SKM-1 treated with dmso at 0.1 percent for 144 hours (cell line): Measurements from ENCODE around the gene AMMECR1.

Experiments used
- DNase-seq: peaks from one replicate; lab custom pipeline; 2025; ENCODE audit not compliant: unreplicated experiment; lab: John Stamatoyannopoulos, UW

The AMMECR1 gene

DNA sequence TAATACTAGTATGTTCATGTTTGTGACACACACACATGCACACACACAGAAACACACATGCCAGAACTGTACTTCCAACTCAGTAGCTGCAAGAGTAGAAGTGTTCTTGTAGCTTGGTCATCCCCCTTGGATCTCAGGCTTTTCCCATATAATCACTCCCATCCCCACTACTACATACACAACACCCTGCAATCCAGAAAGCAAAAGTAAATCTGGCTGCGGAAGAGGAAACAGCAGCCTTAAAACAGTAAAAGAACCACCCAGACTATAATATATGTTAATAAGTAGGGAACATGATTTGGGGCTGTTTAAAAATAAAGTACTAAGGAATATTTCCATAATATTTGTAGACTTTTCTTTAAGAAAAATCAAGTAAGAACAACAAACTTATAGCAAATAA is 103.2 kb downstream of the AMMECR1 start:
- no peak for DNase-seq

DNA sequence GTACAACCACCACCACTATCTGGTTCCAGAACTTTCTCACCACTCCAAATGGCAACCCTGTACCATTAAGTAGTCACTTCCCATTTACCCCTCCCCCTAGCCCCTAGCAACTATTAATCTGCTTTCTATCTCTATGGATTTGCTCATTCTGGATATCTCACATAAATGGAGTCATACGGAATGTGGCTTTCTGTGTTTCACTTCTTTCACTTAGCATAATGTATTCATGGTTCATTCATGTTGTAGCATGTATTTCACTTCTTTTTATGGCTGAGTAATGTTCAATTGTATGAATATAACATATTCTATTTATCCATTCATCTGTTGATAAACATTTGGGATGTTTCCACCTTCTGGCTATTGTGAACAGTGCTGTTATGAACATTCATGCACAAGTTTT is 104.7 kb downstream of the AMMECR1 start:
- DNase-seq = no peak

DNA sequence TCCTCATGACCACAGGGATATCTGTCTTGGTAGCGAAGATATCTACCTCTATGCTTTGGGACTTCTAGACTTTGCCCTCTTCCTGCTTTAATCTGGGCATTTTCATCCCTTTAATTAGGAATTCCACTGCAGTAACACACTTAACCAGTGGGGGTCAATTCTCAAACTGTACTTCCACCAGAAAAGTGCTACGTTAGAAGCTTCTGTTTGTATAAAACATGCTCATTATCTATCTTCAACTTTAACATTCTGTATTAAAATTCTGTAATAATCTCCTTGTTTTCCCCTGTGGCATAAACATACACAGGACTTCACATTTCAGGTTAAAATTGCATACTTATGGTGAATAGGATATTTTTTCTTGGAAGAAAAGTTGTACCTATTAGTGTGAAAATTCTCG is 105.6 kb downstream of the AMMECR1 start:
- DNase-seq = no peak

DNA sequence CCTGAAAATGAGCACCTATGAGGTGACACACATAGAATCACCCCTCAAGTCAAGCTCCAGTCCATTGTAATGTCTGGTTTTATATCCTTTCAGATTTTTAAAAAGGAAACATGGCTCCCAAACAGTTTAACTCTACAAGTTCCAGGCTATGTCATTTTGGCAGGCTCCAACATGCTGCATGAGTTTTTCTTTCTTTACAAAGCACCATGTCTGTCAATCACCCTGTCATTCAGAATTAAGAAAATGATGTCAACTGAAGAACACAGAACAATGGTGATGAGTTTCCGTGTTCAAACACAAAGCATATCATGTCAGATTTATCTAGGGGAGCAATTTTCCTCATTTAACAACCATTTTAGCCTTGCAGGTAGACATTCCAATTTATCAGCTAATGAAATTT is 106.5 kb downstream of the AMMECR1 start:
- no peak for DNase-seq

DNA sequence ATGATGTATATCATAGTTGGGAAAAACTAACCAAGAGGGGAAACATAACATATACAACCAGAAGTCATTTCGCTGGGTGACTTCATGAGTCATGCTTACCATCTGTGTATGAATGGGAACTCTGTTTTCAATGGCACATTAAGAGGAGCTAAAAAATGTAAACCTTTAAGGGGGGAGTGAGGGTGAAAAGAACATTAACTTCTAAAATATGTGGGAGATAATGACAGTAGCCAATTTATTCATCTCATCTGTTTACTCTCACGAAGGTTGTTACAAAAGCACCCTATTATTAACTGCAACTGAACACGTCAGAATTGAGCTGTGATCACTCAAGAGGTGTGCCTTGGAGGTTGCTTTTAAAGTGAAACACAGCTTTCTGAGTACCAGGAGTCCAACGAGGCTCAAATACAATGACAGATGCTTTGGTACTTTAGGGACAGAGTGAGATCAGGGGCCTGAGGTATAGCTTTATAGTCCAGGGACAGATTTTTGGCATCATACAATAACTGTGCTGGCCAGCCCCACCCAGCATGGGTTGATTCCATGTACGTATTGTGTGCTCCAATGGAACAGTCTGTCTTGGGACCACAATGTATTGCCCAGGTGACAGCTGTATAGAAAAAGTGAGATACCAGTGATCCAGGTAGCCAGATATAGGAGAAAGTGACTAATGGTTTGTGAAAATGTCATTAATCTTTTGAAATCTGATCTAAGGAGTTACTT is 107.3 kb downstream of the AMMECR1 start:
- no peak for DNase-seq

DNA sequence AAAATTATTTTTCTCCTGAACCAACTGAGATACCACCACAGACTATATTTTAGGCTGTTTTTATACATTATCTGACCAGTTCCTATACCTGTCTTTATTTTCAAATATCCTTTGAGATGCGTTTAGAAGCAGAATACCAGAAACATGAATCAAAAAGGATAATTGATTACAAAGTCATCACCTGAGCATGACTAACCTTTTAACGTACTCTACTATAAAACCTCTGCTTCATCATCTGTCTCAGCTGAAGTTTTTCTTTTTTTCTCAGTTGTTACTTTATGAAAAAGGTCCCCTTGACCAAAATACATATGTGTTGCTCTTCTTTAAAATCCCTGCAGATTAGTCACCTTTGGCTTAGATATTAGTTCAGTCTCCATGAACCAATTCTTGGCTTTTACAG is 109.8 kb downstream of the AMMECR1 start:
- DNase-seq = no peak

DNA sequence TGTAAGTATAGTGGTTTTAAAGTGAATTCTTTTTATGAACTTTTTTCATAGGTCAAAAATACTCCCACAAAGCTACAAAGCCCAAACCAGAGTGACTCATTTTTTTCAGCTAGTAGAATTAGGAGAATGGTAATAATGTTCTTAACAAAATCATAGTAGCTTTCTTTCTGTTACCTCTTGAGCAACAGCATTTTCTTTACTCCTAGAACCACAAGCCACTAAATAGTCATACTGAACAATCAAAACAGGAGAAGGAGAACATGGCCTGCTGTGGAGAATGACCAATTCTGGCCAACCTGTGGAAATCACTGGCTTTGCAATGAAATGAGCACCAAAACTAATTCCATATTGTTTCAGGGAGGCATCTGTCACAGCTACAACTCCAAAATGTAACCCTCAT is 112.9 kb downstream of the AMMECR1 start:
- no peak for DNase-seq

GRCh38 chrX:110201799-110202198 is 116.1 kb downstream of the AMMECR1 start:
- no peak for DNase-seq

GRCh38 chrX:110194977-110195376 is 122.9 kb downstream of the AMMECR1 start:
- DNase-seq = no peak

DNA sequence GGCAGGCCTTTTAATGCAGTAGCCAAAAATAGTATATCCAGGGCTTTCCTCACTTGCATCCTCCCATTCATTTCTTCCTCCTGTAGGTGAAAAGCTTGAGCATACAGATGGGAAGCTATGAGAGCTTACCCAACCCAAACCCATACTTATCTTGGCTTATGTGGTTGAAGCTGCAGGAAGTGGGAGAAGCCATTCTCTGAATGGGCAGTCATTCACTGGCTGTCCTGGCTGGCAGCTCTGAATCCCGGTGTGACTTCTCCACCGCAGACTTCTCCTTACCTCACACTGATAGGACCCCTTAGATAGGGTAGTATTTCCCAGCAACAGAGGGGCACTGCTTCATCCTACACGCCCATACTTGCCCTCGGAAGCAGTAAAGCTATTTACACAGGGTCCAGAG is 125.4 kb downstream of the AMMECR1 start:
- DNase-seq = peak; percentile 8

- no peak for DNase-seq
Measured at GRCh38 chrX:110188701-110189558, 129.0 kb downstream of the AMMECR1 start.

- DNase-seq = no peak
Measured at GRCh38 chrX:110183314-110183713, 134.6 kb downstream of the AMMECR1 start.

DNA sequence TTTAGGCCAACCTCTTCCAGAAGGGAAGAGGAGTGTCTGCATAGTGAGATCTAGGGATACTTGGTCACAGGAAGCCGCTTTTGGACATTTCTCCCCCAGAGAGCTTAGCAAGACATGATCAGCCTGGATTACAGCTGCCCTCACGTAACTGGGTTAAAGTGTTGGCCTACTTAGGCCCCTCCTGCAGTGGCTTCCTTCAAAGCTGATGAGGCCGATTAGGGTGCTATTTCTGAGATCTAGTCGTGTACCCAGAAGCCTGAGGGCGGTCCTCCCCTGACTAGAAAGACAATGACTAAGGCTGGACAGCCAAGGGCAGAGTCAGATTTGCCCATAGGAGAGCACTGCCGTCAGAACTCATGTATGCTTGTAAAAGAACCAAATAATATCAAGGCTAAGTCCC is 135.0 kb downstream of the AMMECR1 start:
- DNase-seq = no peak

- DNase-seq = no peak
Measured at GRCh38 chrX:110182362-110182761, 135.5 kb downstream of the AMMECR1 start.

- DNase-seq = no peak
Measured at GRCh38 chrX:110181459-110182137, 136.3 kb downstream of the AMMECR1 start.

DNA sequence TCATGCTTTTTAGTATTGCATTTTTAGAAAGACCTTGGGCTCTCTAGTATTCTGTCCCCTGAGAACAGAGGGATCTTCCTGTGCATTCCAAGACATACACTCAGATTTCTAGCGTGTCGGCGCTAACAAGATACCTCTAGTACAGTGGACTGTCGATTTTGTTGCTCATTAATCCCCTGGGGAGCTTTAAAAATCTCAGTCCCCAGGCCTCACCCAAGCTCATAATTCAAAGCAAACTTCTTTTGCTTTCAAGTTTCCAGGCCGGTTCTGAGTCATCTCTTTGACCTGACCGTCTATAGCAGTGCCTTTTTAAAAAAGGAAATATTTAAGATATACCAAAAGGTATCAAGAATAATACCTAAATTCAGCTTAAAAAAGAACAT is 137.0 kb downstream of the AMMECR1 start:
- DNase-seq = no peak

DNA sequence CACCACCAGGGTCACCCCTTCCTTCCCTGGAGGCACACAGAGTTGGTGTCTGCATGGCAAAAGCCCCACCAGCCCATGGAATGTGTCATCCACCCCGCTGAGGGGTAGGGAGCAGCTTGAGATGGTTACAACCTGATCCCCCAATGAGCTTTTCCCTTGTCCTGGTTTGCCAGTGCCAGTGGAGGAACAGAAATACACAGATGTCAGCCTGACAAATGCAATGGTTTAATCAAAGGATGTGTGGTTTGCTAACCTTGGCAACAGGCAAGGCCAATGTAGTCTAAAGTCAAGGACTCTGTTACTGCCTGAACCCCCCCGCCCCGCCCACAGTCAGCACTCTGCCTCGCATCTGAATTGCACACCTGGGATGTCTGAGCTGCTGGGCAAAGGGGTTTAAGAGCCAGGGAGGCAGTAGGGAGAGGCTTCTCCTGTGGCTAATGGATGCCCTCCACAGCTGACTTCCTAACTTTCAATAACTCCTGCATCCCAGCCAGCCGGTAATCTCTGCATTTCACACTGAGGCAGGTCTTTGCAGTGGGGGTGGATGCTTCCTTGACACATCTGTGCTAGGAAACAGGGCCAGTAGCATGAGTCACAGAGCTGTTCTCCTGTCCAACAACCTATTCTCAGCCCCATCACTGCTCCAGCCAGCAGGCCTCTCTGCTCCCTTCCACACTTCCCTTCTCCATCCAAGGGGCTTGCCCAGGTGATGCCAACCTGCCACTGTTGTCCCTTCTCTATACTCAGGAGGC is 137.5 kb downstream of the AMMECR1 start:
- no peak for DNase-seq

GRCh38 chrX:110178179-110178865 is 139.6 kb downstream of the AMMECR1 start:
- no peak for DNase-seq

DNA sequence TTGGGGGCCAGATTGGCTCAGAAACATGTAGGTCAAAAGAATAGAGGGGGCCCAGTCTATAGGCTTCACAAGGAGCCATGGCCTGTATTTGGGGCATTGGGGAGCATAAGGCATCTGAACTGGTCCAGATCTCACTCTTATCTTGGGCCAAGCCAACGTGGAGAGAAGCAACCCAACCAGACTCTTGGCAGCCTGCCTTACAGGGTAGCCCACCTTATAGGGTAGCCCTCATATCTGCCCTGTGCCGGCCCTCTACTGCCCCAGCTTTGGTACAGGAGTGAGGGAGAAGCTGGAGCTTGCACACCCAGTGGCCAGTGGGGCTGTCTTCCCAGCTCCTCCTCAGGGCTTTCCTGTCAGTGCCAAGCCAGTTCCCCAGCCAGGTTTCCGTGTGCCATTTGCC is 142.2 kb downstream of the AMMECR1 start:
- DNase-seq = no peak

GRCh38 chrX:110175146-110175545 is 142.7 kb downstream of the AMMECR1 start:
- peak; percentile 38 for DNase-seq
